Measurements from ENCODE around the gene TOM1L2. TPM values are rescaled to one million over a fixed set of nuclear protein-coding genes. Genes with fewer than 3 reads are reported as not detected.

Gene TOM1L2
- polyA plus RNA-seq, 1 donor from 2014 or later = 40.9 TPM

GRCh38 chr17:17902877-17903276 is 69.3 kb downstream of the TOM1L2 start:
- H3K36me3 ChIP-seq (ENCODE audit: insufficient read depth, low read length) = no peaks in the 10 kb centered on the region
- H3K27me3 ChIP-seq (ENCODE audit: insufficient read depth, low read depth, low read length) = no peaks in the 10 kb centered on the region
- no peak overlapping the region for H3K4me3 ChIP-seq (ENCODE audit: low read length)
- H3K9ac ChIP-seq (ENCODE audit: low read length) = no peak overlapping the region
- TF ChIP-seq REST (IDR thresholded peaks at IDR 0.05; ENCODE audit: borderline replicate concordance) (no peak), MXI1 (conservative IDR thresholded peaks at IDR 0.05; ENCODE audit: poor library complexity, severe bottlenecking) (no peak), EZH2 (IDR thresholded peaks at IDR 0.05; ENCODE audit: borderline replicate concordance, insufficient read depth, low read length, poor library complexity, severe bottlenecking) (no peak), RAD21 (conservative IDR thresholded peaks at IDR 0.05) (no peak), EP300 (conservative IDR thresholded peaks at IDR 0.05; ENCODE audit: poor library complexity, severe bottlenecking) (no peak), CTCF (IDR thresholded peaks at IDR 0.05; ENCODE audit: poor library complexity, severe bottlenecking) (no peak)
- no peaks in the 10 kb centered on the region for H3K79me2 ChIP-seq (replicated peaks; ENCODE audit: insufficient read depth, low read length)
- no peak overlapping the region for H2AFZ ChIP-seq (ENCODE audit: low read depth, low read length)
- no peaks in the 10 kb centered on the region for H3F3A ChIP-seq (ENCODE audit: insufficient read depth, low read length, poor library complexity, severe bottlenecking)
- H3K9me3 ChIP-seq (ENCODE audit: low read length) = no peaks in the 10 kb centered on the region
- H4K20me1 ChIP-seq (ENCODE audit: insufficient read depth) = no peaks in the 10 kb centered on the region
- no peak overlapping the region for H3K27ac ChIP-seq (ENCODE audit: low read length)
- H3K4me2 ChIP-seq (ENCODE audit: low read length) = no peak overlapping the region
- no peaks in the 10 kb centered on the region for H3K9me2 ChIP-seq (ENCODE audit: insufficient read depth, low read length)

DNA sequence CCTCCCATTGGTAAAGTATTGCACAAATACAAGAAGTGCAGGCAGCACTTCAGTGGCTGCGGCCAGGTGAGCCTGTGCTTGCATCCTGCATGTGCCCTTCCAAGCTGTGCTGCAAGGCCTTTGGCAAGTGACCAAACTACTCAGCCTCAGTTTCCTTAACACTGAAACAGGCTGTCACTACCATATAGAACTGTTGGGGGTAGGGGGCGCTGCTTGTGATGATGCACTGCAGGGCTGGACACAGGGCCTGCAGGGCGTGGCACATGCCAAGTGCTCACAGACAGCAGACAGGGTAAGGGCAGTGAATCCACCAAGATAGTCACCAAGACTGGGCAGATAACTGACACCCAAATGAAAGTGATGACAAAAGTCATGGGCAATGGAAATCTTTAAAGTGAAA is 69.8 kb downstream of the TOM1L2 start:
- no peak overlapping the region for H2AFZ ChIP-seq (ENCODE audit: low read depth, low read length)
- no peaks in the 10 kb centered on the region for H3K9me2 ChIP-seq (ENCODE audit: insufficient read depth, low read length)
- H4K20me1 ChIP-seq (ENCODE audit: insufficient read depth) = no peaks in the 10 kb centered on the region
- no peaks in the 10 kb centered on the region for H3K27me3 ChIP-seq (ENCODE audit: insufficient read depth, low read depth, low read length)
- H3K79me2 ChIP-seq (replicated peaks; ENCODE audit: insufficient read depth, low read length) = no peaks in the 10 kb centered on the region
- H3K27ac ChIP-seq (ENCODE audit: low read length) = no peak overlapping the region
- no peaks in the 10 kb centered on the region for H3K36me3 ChIP-seq (ENCODE audit: insufficient read depth, low read length)
- no peak for TF ChIP-seq REST (IDR thresholded peaks at IDR 0.05; ENCODE audit: borderline replicate concordance)
- TF ChIP-seq EZH2 (IDR thresholded peaks at IDR 0.05; ENCODE audit: borderline replicate concordance, insufficient read depth, low read length, poor library complexity, severe bottlenecking) = no peak
- no peak for TF ChIP-seq SMC3 (conservative IDR thresholded peaks at IDR 0.05; ENCODE audit: poor library complexity)
- no peak for TF ChIP-seq MXI1 (conservative IDR thresholded peaks at IDR 0.05; ENCODE audit: poor library complexity, severe bottlenecking)
- no peak for TF ChIP-seq EP300 (conservative IDR thresholded peaks at IDR 0.05; ENCODE audit: poor library complexity, severe bottlenecking)
- H3K4me3 ChIP-seq (ENCODE audit: low read length) = no peak overlapping the region
- H3K9ac ChIP-seq (ENCODE audit: low read length) = no peak overlapping the region
- H3K9me3 ChIP-seq (ENCODE audit: low read length) = no peaks in the 10 kb centered on the region
- no peaks in the 10 kb centered on the region for H3F3A ChIP-seq (ENCODE audit: insufficient read depth, low read length, poor library complexity, severe bottlenecking)
- no peak overlapping the region for H3K4me2 ChIP-seq (ENCODE audit: low read length)

Measured in neural cell (in vitro differentiated cells).